Measurements from ENCODE around the gene ELOVL3.

ELOVL3 gene

DNA sequence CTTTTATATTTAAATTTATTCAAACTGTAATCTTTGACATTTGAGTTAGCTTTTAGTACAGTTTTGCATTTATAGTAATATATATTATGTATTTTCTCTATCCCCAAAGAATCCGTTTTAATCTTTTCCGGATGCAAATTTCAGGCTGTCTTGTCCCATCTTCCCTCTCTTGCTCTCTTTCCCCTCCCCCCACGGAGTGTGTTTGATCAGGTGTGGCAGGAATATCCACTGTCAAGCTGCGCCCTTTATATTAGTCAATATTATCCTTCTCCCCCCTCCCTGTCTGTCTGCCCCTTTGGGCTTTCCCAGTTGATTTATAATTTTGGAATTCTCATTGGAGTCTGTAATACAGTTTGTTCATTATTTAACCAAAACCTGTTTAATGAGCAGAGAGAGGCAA is 38.3 kb downstream of the ELOVL3 start:
- no peak for DNase-seq (ENCODE audit: low read depth)
- no peak overlapping the region for H3K4me3 ChIP-seq (ENCODE audit: low read depth, low read length)
- TF ChIP-seq, protein P1, sequence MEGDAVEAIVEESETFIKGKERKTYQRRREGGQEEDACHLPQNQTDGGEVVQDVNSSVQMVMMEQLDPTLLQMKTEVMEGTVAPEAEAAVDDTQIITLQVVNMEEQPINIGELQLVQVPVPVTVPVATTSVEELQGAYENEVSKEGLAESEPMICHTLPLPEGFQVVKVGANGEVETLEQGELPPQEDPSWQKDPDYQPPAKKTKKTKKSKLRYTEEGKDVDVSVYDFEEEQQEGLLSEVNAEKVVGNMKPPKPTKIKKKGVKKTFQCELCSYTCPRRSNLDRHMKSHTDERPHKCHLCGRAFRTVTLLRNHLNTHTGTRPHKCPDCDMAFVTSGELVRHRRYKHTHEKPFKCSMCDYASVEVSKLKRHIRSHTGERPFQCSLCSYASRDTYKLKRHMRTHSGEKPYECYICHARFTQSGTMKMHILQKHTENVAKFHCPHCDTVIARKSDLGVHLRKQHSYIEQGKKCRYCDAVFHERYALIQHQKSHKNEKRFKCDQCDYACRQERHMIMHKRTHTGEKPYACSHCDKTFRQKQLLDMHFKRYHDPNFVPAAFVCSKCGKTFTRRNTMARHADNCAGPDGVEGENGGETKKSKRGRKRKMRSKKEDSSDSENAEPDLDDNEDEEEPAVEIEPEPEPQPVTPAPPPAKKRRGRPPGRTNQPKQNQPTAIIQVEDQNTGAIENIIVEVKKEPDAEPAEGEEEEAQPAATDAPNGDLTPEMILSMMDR (IDR thresholded peaks at IDR 0.05; ENCODE audit: control insufficient read depth, extremely low read depth, insufficient read depth), result no peak

GRCh38 chr10:102266670-102267069 is 40.6 kb downstream of the ELOVL3 start:
- DNase-seq (ENCODE audit: low read depth), result peak; percentile 81
- H3K4me3 ChIP-seq (ENCODE audit: low read depth, low read length), result no peak overlapping the region
- TF ChIP-seq, protein P1 (IDR thresholded peaks at IDR 0.05; ENCODE audit: control insufficient read depth, extremely low read depth, insufficient read depth), result no peak

GRCh38 chr10:102267748-102268147 is 41.6 kb downstream of the ELOVL3 start:
- H3K4me3 ChIP-seq (ENCODE audit: low read depth, low read length), result no peak overlapping the region
- TF ChIP-seq, protein P1 (IDR thresholded peaks at IDR 0.05; ENCODE audit: control insufficient read depth, extremely low read depth, insufficient read depth), result no peak
- DNase-seq (ENCODE audit: low read depth), result no peak

- TF ChIP-seq, protein P1 (IDR thresholded peaks at IDR 0.05; ENCODE audit: control insufficient read depth, extremely low read depth, insufficient read depth), result no peak
- no peak overlapping the region for H3K4me3 ChIP-seq (ENCODE audit: low read depth, low read length)
- DNase-seq (ENCODE audit: low read depth), result no peak
Measured at GRCh38 chr10:102268375-102268888, 42.3 kb downstream of the ELOVL3 start.

GRCh38 chr10:102269017-102269416 is 42.9 kb downstream of the ELOVL3 start:
- no peak overlapping the region for H3K4me3 ChIP-seq (ENCODE audit: low read depth, low read length)
- DNase-seq (ENCODE audit: low read depth), result no peak
- TF ChIP-seq, protein P1 (IDR thresholded peaks at IDR 0.05; ENCODE audit: control insufficient read depth, extremely low read depth, insufficient read depth), result no peak

GRCh38 chr10:102274062-102274461 is 48.0 kb downstream of the ELOVL3 start:
- peak; percentile 17 for DNase-seq (ENCODE audit: low read depth)
- TF ChIP-seq, protein P1 (IDR thresholded peaks at IDR 0.05; ENCODE audit: control insufficient read depth, extremely low read depth, insufficient read depth), result no peak
- H3K4me3 ChIP-seq (ENCODE audit: low read depth, low read length), result no peak overlapping the region

DNA sequence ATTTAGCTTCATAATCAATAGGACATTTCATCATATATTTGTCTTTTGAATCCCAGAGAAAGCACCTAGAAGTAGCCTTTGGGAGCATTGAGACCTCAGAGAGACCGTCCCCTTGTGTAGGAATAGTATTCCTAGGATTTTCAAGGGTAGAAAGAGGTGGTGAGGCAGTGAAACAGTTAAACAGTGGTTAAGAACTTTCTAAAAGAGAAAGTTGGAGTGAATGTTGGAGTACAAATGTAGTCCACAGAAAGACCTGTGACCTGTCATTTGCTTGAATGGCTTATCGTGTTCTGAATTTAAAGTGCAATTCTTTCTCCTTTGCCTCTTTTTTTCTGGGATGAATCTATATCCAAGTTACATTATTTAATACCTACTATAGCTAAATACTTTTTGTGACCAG is 49.2 kb downstream of the ELOVL3 start:
- TF ChIP-seq, protein P1 (IDR thresholded peaks at IDR 0.05; ENCODE audit: control insufficient read depth, extremely low read depth, insufficient read depth), result no peak
- DNase-seq (ENCODE audit: low read depth), result no peak
- H3K4me3 ChIP-seq (ENCODE audit: low read depth, low read length), result no peak overlapping the region

Data from LNCaP clone FGC (cell line).